A549 (cell line): Measurements from ENCODE around the gene INPPL1. TPM values are rescaled to one million over a fixed set of nuclear protein-coding genes. Genes with fewer than 3 reads are reported as not detected.

Experiments used
- ATAC-seq, 2 experiments: fragments of 200-7000 bp in 1 of 2; fragments of >200 bp in 1 of 2; cut with Nextera tagmentation in 1 of 2; cut with Tn5 transposase in 1 of 2; 3 replicates each; pipeline versions ENCODE4 v1.8.0 to v1.9.1; 2018 to 2020; ENCODE audit warnings: mild to moderate bottlenecking in 1 of 2, moderate library complexity in 1 of 2
- CTCF ChIA-PET: fragments of 300-600 bp; sonication (Branson Sonifier 250); formaldehyde crosslinking; extraction: SDS; loops from one replicate; lab custom pipeline; 2021; ENCODE audit warnings: antibody characterized with exemption, inconsistent platforms; lab: Yijun Ruan, JAX
- POLR2A ChIA-PET: fragments of 350-600 bp; formaldehyde crosslinking; extraction: SDS; loops from one replicate; lab custom pipeline; 2021; ENCODE audit warnings: antibody characterized with exemption, inconsistent platforms; lab: Yijun Ruan, JAX
- DNase-seq, 2 experiments: peaks; one replicate each; pipeline versions ENCODE4 v3.0.0 to v3.0.0-alpha.2; 2011 to 2016; ENCODE audit warnings: low read depth in 1 of 2, low spot score in 1 of 2
- FAIRE-seq: peaks from 2 replicates; lab custom pipeline; 2011; peaks lifted over from hg19 to GRCh38; lab: Jason Lieb, UNC
- H3K27ac ChIP-seq, 2 experiments: fragments of >200 bp; sonication (Bioruptor Twin); formaldehyde crosslinking; 3 replicates each; pipeline ENCODE4 v1.5.1; 2016 to 2017
- H3K4me1 ChIP-seq: fragments of >200 bp; sonication (Bioruptor Twin); formaldehyde crosslinking; 3 replicates; pipeline ENCODE4 v1.6.1; 2016
- H3K4me2 ChIP-seq: fragments of >200 bp; sonication (Bioruptor Twin); formaldehyde crosslinking; 3 replicates; pipeline ENCODE4 v1.6.1; 2016
- H3K4me3 ChIP-seq: fragments of >200 bp; sonication (Bioruptor Twin); formaldehyde crosslinking; 3 replicates; pipeline ENCODE4 v1.5.1; 2016
- H3K9me3 ChIP-seq: fragments of >200 bp; sonication (Bioruptor Twin); formaldehyde crosslinking; 3 replicates; pipeline ENCODE4 v1.6.1; 2016
- ATOH8 ChIP-seq: fragments of 250-450 bp; sonication (Bioruptor Pico); IDR thresholded peaks from 2 replicates; pipeline ENCODE4 v1.5.0; 2020; ENCODE audit warnings: low read depth, mild to moderate bottlenecking, moderate library complexity
- BCL3 ChIP-seq: fragments of >200 bp; sonication (Bioruptor Twin); formaldehyde crosslinking; IDR thresholded peaks from 3 replicates; pipeline ENCODE4 v1.6.1; 2016
- CEBPB ChIP-seq, 2 experiments: fragments of >200 bp in 1 of 2; sonication (Bioruptor Twin) in 1 of 2; formaldehyde crosslinking in 1 of 2; IDR thresholded peaks; 2 replicates each; pipeline ENCODE4 v1.6.1; 2012 to 2016
- CHD2 ChIP-seq: fragments of 150-350 bp; IDR thresholded peaks from 2 replicates; pipeline ENCODE4 v1.6.1; 2014; ENCODE audit warnings: low read length; ENCODE audit not compliant: partially characterized antibody
- CHD4 ChIP-seq: fragments of 200-600 bp; sonication (generic); IDR thresholded peaks from 2 replicates; pipeline ENCODE4 v1.6.1; 2016; ENCODE audit warnings: antibody characterized with exemption, mild to moderate bottlenecking, borderline replicate concordance
- CTCF ChIP-seq: fragments of >200 bp; sonication (Bioruptor Twin); formaldehyde crosslinking; IDR thresholded peaks from 3 replicates; pipeline ENCODE4 v1.5.1; 2016
- EHMT2 ChIP-seq: fragments of 200-600 bp; sonication (generic); IDR thresholded peaks from 2 replicates; pipeline ENCODE4 v1.6.1; 2016; ENCODE audit warnings: antibody characterized with exemption, low read depth, mild to moderate bottlenecking, moderate library complexity
- EP300 ChIP-seq, 2 experiments: fragments of >200 bp; sonication (Bioruptor Twin); formaldehyde crosslinking; IDR thresholded peaks; 2 replicates in 1 of 2; 3 replicates in 1 of 2; pipeline ENCODE4 v1.6.1; 2016 to 2017
- ESRRA ChIP-seq: fragments of 150-350 bp; IDR thresholded peaks from 2 replicates; pipeline ENCODE4 v1.6.1; 2014; ENCODE audit warnings: mild to moderate bottlenecking, low read length, borderline replicate concordance
- FOSB ChIP-seq: fragments of 250-450 bp; sonication (Bioruptor Pico); IDR thresholded peaks from 2 replicates; pipeline ENCODE4 v1.5.0; 2020; ENCODE audit warnings: mild to moderate bottlenecking, moderate library complexity
- HES2 ChIP-seq: fragments of >200 bp; sonication (Bioruptor Twin); formaldehyde crosslinking; IDR thresholded peaks from 2 replicates; pipeline ENCODE4 v1.6.1; 2016
- HEYL ChIP-seq: fragments of 250-450 bp; sonication (Bioruptor Pico); IDR thresholded peaks from 2 replicates; pipeline ENCODE4 v1.8.0; 2021; ENCODE audit warnings: mild to moderate bottlenecking, moderate library complexity
- HOXA7 ChIP-seq: fragments of 250-450 bp; sonication (Bioruptor Pico); IDR thresholded peaks from 2 replicates; pipeline ENCODE4 v1.5.0; 2020; ENCODE audit warnings: mild to moderate bottlenecking, moderate library complexity
- HOXB13 ChIP-seq: fragments of 250-450 bp; sonication (Bioruptor Pico); IDR thresholded peaks from 2 replicates; pipeline ENCODE4 v1.5.0; 2020; ENCODE audit warnings: low read depth, mild to moderate bottlenecking, moderate library complexity
- HOXB5 ChIP-seq: fragments of 250-450 bp; sonication (Bioruptor Pico); IDR thresholded peaks from 2 replicates; pipeline ENCODE4 v1.5.0; 2020; ENCODE audit warnings: mild to moderate bottlenecking, moderate library complexity
- JUNB ChIP-seq: fragments of >200 bp; sonication (Bioruptor Twin); formaldehyde crosslinking; IDR thresholded peaks from 2 replicates; pipeline ENCODE4 v1.6.1; 2016
- NFE2L2 ChIP-seq: fragments of 150-350 bp; conservative IDR thresholded peaks from 2 replicates; pipeline ENCODE4 v1.6.1; 2014; ENCODE audit warnings: low read length
- NPAS2 ChIP-seq: fragments of 250-450 bp; sonication (Bioruptor Pico); IDR thresholded peaks from 2 replicates; pipeline ENCODE4 v1.8.0; 2022; ENCODE audit warnings: mild to moderate bottlenecking, moderate library complexity, borderline replicate concordance
- NR3C1 ChIP-seq: fragments of >200 bp; sonication (Bioruptor Twin); formaldehyde crosslinking; IDR thresholded peaks from 3 replicates; pipeline ENCODE4 v1.6.1; 2017
- POLR2A ChIP-seq: IDR thresholded peaks from 2 replicates; pipeline ENCODE4 v1.6.1; 2012; ENCODE audit warnings: mild to moderate bottlenecking, low read length
- POLR2AphosphoS2 ChIP-seq: conservative IDR thresholded peaks from 2 replicates; pipeline ENCODE4 v1.6.1; 2012; ENCODE audit warnings: low read length, improper control_type of control experiment, inconsistent platforms
- RARB ChIP-seq: fragments of 250-450 bp; sonication (Bioruptor Pico); IDR thresholded peaks from 2 replicates; pipeline ENCODE4 v1.8.0; 2021; ENCODE audit warnings: mild to moderate bottlenecking, moderate library complexity
- REST ChIP-seq: fragments of 200-600 bp; sonication (generic); IDR thresholded peaks from 2 replicates; pipeline ENCODE4 v1.6.1; 2016; ENCODE audit warnings: antibody characterized with exemption, mild to moderate bottlenecking, moderate library complexity
- RNF2 ChIP-seq: fragments of 200-600 bp; sonication (generic); IDR thresholded peaks from 2 replicates; pipeline ENCODE4 v1.6.1; 2016; ENCODE audit warnings: low read depth, mild to moderate bottlenecking, antibody characterized with exemption, moderate library complexity, borderline replicate concordance
- TFCP2L1 ChIP-seq: fragments of 250-450 bp; sonication (Bioruptor Pico); IDR thresholded peaks from 2 replicates; pipeline ENCODE4 v1.5.0; 2021; ENCODE audit warnings: mild to moderate bottlenecking
- TP53 ChIP-seq: fragments of 250-450 bp; sonication (Bioruptor Pico); IDR thresholded peaks from 2 replicates; pipeline ENCODE4 v1.5.0; 2021; ENCODE audit warnings: mild to moderate bottlenecking, moderate library complexity
- ZFP36 ChIP-seq: fragments of 450-650 bp; IDR thresholded peaks from 2 replicates; pipeline ENCODE4 v1.6.1; 2014; ENCODE audit warnings: borderline replicate concordance; ENCODE audit not compliant: partially characterized antibody
- ZNF302 ChIP-seq: fragments of 250-450 bp; sonication (Bioruptor Pico); IDR thresholded peaks from 2 replicates; pipeline ENCODE4 v1.9.0; 2021; ENCODE audit warnings: inconsistent platforms, mild to moderate bottlenecking, moderate library complexity
- WGBS: methylation state at CpG from one replicate; pipeline ENCODE4 v1.1.6; 2017; ENCODE audit errors: missing lambda C conversion rate; 5-methylcytosine and 5-hydroxymethylcytosine counted together
- polyA plus RNA-seq, 4 experiments: library from polyadenylated mRNA; depleted of rRNA in 3 of 4; stranded (reverse); fragments of >200 nt; fragmentation: RNase III in 1 of 4; extraction: RNeasy Plus Mini Kit Qiagen cat#74134 plus additional on column Dnase treatment in 1 of 4; gene quantifications; 2 replicates in 3 of 4; 3 replicates in 1 of 4; pipeline ENCODE4 v1.2.3, GENCODE V29; 2011 to 2017

INPPL1 gene
- polyA plus RNA-seq, 2 of the 4 experiments (the other 2 are of a cell fraction) = 67.4 to 103 TPM

GRCh38 chr11:72190631-72191071 is 33.9 kb upstream of the INPPL1 start:
- FAIRE-seq (no peak), DNase-seq (no peak), ATAC-seq (no peak)
- 68% methylated on average over 5 of the region's 5 CpGs for WGBS
- Histone ChIP-seq H3K4me3 (no peak overlapping the region), H3K4me1 (no peaks in the 10 kb centered on the region), H3K4me2 (no peak overlapping the region), H3K9me3 (no peaks in the 10 kb centered on the region), H3K27ac (no peak overlapping the region)
- CTCF ChIA-PET = interaction anchor here (0.7 to 2.3 kb wide), 8 partner anchors 14 to 243 kb away, joined by 3 to 5 read pairs (median 4); partner anchors contain the start of gene CLPB
- TF ChIP-seq NFE2L2 (no peak), FOSB (no peak), HEYL (no peak), TP53 (CRISPR knock-in tag) (no peak), CEBPB (IDR thresholded peaks at IDR 0.05) (no peak), POLR2A (no peak), ZFP36 (no peak), ZNF302 (CRISPR knock-in tag) (no peak), HES2 (no peak), RNF2 (no peak), EP300 (IDR thresholded peaks at IDR 0.05) (no peak), HOXB13 (CRISPR knock-in tag) (no peak), HOXA7 (CRISPR knock-in tag) (no peak), JUNB (no peak), BCL3 (no peak)
- POLR2A ChIA-PET = no interaction called here

GRCh38 chr11:72191961-72192381 is 32.6 kb upstream of the INPPL1 start, which contains the start of gene FOLR1:
Gene FOLR1 (plus strand): TSS chr11:72192140. CDS start chr11:72192174, 34 bp downstream.
- FAIRE-seq = no peak
- POLR2A ChIA-PET = no interaction called here
- no peak within 1 kb of the TSS for H3K27ac ChIP-seq
- no peak within 1 kb of the TSS for H3K4me3 ChIP-seq
- 75% methylated on average over 4 of the region's 5 CpGs for WGBS
- ATAC-seq = no peak
- CTCF ChIA-PET = interaction anchor here (0.7 to 8.9 kb wide), 4 partner anchors 7 to 167 kb away, joined by 3 to 61 read pairs (median 4); no protein-coding TSS in a partner anchor
- no peak for DNase-seq
- no peak for TF ChIP-seq REST
- TF ChIP-seq EHMT2 = no peak
- no peak for TF ChIP-seq CTCF
- TF ChIP-seq POLR2AphosphoS2 = no peak
- TF ChIP-seq NPAS2 (CRISPR knock-in tag) = no peak
- no peak for TF ChIP-seq CHD4
- TF ChIP-seq CHD2 = no peak
- no peak for TF ChIP-seq HOXB5 (CRISPR knock-in tag)
- no peak for TF ChIP-seq ZFP36
- TF ChIP-seq HES2 = no peak
- TF ChIP-seq RARB (CRISPR knock-in tag) = no peak
- no peak for TF ChIP-seq TFCP2L1
- TF ChIP-seq ESRRA = no peak
- TF ChIP-seq HOXB13 (CRISPR knock-in tag) = no peak
- no peak for TF ChIP-seq RNF2
- TF ChIP-seq NR3C1 = no peak
- TF ChIP-seq ATOH8 (CRISPR knock-in tag) = no peak
- no peak for TF ChIP-seq TP53 (CRISPR knock-in tag)
- TF ChIP-seq FOSB = no peak
- H3K4me2 ChIP-seq = no peak within 1 kb of the TSS
- H3K9me3 ChIP-seq = no peaks in the 10 kb centered on the region
- H3K4me1 ChIP-seq = no peaks in the 10 kb centered on the region
